GM11168 (cell line): ENCODE data around the gene LPAR4.
"Not testable (repeated sequence)": the region's sequence is repeated elsewhere in the genome, so short reads cannot be mapped to it uniquely, and the experiment has no call there.

Experiments used
- in situ Hi-C: fragments of 300-500 bp; cut with MboI; formaldehyde crosslinking; loops from one replicate; pipeline ENCODE4 v1.12.0; 2022; ENCODE audit warnings: low sequenced_read_pairs; ENCODE audit not compliant: unreplicated experiment

The LPAR4 gene, protein sequence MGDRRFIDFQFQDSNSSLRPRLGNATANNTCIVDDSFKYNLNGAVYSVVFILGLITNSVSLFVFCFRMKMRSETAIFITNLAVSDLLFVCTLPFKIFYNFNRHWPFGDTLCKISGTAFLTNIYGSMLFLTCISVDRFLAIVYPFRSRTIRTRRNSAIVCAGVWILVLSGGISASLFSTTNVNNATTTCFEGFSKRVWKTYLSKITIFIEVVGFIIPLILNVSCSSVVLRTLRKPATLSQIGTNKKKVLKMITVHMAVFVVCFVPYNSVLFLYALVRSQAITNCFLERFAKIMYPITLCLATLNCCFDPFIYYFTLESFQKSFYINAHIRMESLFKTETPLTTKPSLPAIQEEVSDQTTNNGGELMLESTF

DNA sequence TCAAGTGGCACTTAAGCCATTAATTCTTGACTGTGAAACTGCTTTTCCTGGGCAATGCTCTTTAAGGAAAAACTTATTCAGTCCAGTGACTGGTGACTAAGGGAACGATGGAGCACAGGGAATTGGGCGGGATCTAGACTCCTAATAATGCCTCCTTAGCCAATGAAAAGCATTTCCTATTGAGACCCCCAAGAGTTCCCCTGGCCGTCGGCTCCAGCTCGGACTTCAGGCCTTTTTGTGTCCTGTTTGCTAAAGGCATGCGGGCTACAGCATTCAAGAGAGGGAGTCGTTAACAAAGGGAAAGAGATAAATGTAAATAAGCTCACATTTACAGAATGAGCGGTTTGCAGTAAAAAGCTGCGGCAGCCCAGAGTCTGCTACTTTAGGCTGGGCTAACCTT lies at the start of gene LPAR4:
LPAR4 (plus strand) TSS at position 232 of the 400 bp plus-strand sequence. CDS start 7,150 bp downstream, outside the sequence.
- in situ Hi-C loops: no loop called here

DNA sequence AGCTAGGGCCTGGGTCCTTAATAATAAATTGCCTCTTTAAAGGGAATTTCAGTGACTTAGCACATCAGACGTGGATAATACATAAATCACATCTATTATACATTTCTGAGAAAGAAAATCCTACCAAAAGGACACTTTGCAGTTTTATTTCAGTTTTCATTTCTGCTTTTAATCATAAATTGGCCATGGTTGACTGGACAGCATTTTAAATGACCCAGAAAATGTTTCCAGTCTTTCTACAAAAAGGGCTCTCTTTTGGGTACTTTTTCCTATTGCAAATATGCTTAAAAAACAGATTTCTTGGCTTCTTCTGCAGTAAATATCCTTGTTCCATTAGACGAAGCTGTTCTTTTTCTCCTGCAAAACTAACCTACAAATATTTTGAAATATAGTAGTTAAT lies 41.4 kb upstream of the LPAR4 start:
- in situ Hi-C loops: no loop called here

DNA sequence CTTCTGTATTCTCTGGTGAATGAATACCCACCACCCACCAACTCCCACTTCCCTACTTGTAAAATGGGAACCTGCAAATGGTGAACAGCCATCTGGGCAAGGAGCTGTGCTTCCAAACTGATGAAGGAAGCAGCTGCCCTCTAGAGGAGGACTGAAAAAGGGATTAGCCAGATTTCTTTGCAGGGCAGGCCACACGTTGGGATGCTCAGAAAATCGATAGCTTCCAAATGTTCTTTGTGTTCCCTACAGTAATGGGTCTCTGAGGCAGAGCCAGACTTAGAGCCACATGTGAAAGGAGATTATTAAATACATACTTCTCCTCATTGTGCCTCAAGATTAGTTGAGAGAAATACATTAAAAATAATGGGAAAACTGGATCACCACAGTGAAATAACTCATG lies 39.3 kb upstream of the LPAR4 start:
- in situ Hi-C loops: no loop called here

DNA sequence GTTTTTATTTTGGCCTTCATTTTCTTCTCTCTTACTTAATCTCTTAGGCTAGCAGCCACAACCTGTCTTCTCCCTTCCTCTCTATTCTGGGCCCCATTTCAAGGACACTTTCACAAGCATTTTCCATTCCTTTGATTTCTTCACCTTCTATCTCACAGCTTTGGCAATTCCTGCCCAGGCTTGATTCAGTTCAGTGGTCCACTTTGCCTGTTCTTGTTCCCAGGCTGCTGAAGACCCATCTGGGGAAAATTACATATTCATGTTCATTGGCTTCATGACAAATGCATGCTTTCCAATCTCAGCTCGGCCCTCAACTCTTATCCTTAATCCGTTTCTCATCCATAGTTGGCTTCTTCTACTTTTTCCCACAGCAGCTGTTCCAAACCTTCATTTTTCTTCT lies 38.7 kb upstream of the LPAR4 start:
- in situ Hi-C loops: no loop called here

DNA sequence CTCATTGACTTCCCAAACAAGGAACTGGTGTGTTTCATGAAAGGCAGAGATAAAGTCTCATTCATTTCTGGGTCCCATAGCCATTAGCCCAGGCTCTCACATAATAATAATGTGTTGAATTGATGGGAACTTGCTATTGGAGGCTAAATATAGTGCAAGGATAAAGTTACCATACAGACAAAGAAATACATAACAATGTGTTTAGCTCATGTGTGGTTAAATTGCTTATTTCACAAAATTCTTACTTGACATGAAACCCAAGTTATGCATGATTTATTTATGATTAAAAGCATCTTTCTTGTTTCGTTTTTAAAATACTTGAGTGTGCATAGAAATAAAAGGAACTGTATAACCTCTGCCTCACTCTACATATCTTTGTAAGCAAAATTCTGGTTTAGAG lies 37.3 kb upstream of the LPAR4 start:
- in situ Hi-C loops: no loop called here

DNA sequence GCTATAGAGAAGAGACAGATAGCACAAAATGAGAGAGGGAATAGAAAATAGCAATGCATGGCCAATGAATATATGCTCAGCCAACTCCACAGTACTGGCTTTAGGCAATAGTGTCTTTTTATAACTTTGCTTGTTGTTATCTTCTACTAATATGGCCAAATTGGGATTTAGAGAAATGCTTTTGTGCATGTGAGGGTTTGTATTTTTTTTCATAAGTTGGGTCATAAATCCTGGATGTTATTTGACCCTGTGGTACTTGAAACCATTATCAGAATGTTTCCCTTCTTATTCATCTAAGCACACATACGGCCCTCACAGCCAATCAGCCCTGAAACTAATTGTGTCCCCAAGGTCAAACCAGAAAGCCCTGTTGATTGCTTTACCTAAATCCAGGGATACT lies 35.2 kb upstream of the LPAR4 start:
- in situ Hi-C loops: no loop called here

DNA sequence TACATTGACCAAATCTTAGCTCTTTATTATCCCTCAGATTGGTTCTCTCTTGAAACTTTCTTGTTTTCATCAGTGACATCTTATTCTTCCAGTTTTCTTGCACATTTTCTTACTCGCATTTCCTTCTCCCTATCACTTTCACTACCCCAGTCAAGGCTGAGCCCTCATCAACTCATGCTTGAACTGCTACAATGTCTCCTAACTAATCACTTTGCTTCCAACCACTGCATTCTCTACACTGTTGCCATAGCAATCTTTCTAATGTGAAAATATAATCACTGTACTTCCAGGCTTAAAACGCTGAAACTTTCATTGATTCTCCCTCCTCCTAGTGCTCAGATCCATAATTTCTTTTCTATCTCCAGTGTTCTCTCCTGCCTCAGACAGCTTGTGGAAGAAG lies 22.2 kb upstream of the LPAR4 start:
- in situ Hi-C loops: no loop called here

DNA sequence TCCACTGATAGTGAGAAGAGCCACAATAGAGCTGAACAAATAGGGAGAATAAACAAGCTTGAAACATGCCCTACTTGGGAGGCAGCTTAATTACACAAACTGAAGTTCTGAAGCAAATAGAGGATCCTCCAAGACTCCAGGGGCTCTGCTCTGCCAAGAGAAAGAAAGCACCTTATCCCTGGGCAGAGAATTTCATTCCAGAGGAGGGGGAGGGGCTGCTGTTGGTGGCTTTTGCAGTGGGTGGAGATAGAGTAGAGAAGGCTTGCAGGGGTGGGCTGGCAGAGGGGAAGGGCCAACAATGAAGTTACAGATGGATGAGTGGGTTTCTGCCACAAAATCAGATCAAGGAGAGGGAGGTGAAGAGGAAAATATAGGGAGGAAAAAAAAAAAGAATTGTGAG lies 1.0 kb upstream of the LPAR4 start:
- in situ Hi-C loops: no loop called here

DNA sequence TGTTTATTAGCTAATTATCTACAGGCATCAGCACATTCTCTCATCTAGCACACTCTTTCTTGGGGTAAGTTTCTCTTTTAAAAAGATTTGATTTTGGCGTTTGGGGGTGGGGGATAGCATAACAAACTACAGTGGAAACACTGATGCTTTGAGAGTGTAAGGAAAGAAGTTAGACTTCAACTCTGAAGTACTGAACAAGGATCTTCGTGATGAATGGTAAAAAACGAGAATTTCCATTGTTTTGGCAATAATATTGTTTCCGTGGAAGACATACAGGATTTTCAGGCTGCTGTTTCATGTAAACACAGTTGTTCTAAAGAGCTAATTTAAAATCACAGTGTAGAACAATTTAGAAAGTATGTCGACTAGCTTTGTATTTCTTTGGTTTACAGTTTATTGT lies 451 bp downstream of the LPAR4 start:
- in situ Hi-C loops: no loop called here

DNA sequence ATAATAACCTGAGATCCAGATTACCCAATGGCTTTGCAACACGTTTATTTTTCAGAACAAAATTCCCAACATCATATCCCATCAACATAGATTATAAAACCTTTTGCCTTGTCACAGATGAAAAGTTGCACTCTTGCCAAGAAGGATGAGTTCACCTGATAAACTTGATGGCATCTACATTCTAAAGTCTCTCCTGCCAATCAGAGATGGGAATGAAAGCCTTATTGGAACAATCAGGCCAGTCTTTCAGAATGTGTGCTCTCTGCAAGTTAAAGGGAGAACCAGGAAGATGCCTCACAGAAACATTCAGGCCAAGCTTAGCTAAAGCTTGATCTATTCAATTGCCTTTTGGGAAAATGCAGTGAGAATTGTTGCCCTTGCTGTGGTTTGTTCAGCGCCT lies 1.3 kb downstream of the LPAR4 start:
- in situ Hi-C loops: no loop called here

DNA sequence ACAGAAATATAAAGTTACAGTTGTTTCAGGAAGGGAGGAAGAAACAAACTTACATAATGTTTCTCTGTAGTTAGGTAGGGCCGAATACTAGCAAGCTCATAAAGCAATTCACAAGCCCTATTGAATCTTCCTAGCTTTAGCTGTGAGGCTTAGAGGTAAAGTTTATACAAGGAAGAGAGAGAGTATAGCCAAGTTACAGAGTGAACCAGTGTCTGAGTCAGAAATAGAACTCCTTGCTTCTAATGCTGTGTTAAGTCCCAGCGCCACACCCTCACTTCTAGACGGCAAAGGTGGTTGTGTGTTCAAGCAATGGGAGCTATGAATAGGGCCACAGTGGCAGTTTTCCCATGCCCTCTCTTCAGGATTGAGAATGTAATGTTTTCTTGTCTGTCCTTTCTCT lies 6.1 kb downstream of the LPAR4 start:
- in situ Hi-C loops: no loop called here

DNA sequence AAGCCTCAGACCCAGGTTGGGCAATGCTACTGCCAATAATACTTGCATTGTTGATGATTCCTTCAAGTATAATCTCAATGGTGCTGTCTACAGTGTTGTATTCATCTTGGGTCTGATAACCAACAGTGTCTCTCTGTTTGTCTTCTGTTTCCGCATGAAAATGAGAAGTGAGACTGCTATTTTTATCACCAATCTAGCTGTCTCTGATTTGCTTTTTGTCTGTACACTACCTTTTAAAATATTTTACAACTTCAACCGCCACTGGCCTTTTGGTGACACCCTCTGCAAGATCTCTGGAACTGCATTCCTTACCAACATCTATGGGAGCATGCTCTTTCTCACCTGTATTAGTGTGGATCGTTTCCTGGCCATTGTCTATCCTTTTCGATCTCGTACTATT lies 7.4 kb downstream of the LPAR4 start:
- in situ Hi-C loops: no loop called here

DNA sequence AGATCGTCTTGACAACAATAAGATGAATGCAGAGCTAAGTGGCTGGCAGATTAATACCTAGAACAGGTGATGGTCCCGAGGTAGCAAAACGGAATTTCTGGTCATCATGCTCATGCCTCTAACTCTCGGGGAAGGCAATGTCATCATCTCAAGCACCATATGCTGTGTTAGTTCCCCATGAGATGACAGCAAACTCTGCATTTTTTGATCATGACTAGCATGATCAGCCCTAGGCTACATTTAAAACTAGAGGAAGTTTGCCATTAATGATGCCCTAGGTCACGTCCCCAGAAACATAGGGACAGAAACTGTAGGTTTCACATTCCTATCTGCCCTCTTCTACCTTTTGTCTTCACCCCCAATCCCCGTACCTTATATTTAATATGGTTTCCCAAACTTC lies 11.6 kb downstream of the LPAR4 start:
- in situ Hi-C loops: no loop called here

DNA sequence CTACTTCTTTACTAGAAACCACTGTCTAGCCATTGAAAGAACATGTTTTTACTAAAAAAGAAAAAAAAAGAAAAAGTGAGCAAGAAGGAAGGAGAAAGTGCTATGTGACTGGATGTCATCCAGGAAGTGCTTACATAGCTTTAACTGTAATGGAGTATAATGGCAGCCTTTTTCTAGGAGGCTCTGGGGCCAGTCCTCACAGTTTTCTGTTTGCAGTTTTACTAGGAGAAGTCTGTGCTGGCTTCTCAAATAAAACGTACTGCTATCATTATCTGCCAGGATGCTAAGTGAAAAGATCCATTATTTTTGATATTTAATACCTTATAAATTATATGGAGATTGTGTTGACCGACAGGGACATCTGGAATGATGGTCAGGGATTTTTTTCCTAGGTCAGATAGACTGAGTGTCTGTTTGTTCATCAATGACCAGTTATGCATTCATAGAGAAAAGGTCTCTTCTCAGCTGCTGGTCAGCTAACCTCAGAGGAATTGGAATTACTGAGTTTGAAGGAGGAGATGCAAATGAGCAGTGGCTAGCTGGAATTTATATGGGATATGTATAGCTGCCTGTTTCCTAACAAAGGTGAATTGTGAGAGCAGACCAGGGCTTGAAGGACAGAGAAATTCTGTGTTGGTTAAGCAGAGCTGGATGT lies 21.7 kb downstream of the LPAR4 start:
- in situ Hi-C loops: no loop called here

DNA sequence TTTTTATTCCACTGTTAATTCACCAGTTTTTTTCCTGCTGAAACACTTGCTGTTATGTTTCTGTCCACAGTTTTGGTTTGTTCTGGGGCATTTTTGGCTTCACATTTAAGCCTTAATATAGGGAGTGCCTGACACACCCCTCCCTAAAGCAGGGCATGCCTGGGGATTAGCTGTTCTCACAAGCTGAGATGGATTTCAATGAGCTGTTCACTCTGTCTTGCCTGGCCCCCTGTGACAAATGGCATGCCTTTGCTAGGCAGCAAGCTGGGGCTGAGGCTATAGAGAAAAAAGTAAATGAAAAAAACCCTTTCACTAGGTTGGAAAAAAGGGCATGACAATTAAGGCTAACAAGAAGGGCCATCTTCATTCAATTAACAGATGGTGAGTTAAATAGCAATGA lies 22.4 kb downstream of the LPAR4 start:
- in situ Hi-C loops: no loop called here

DNA sequence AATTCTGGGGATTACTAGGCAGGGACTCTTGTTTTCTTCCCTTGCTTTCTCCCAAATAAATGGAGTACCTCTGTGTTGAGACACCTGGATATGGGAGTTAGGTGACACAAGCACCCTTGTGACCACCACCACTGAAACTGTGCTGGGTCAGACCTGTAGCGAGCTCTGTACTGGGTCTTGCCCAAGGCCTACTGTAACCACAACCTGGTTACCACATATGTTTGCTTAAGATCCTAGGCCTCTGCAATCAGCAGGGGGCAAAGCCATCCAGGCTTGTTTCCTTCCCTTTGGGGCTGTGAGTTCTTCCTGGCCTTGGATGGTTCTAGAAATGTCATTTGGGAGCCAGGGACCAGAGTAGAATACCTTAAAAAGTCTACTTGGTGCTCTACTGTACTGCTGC lies 49.4 kb downstream of the LPAR4 start:
- in situ Hi-C loops: no loop called here

DNA sequence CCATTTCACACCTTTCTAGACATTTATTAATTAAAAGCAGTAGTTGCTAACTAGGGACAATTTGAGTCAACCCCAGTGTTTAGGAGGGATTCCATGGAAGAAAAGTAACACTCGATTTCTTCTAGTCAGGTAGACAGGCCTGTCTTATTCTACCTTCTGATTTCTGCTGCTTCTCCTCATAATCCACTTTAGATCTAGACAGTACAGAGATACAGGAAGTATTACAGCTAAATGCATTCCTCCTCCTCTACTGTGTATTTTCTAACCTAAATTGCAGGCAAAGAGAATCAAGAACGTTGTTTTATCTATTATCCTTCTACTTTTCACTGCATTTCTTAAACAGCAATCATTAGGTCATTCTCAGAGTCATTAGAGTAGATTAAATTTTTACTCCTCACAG lies 52.6 kb downstream of the LPAR4 start:
- in situ Hi-C loops: no loop called here

DNA sequence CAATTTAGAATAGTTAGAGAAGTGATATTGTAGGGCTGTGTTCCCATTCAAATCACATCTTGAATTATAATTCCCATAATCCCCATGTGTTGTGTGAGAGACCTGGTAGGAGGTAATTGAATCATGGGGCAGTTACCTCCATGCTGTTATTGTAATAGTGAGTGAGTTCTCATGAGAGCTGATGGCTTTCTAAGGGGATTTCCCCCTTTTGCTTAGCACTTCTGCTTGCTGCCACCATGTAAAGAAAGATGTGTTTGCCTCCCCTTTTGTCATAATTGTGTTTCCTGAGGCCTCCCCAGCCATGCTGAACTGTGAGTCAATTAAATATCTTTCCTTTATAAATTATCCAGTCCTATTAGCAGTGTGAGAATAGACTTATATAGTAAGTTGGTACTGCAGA lies 53.2 kb downstream of the LPAR4 start:
- in situ Hi-C loops: no loop called here

DNA sequence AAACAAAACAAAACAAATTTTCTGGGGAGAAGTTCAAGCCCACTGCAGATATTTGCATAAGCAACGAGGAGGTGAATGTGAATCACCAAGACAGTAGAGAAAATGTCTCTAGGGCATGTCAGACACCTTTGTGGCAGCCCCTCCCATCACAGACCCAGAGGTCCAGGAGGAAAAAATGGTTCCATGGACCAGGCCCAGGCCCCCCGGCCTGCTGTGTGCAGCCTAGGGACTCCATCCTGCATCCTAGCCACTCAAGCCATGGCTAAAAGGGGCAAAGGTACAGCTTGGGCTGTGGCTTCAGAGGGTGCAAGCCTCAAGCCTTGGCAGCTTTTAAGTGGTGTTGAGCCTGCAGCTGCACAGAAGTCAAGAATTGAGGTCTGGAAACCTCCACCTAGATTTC lies 54.0 kb downstream of the LPAR4 start:
- in situ Hi-C loops: no loop called here

DNA sequence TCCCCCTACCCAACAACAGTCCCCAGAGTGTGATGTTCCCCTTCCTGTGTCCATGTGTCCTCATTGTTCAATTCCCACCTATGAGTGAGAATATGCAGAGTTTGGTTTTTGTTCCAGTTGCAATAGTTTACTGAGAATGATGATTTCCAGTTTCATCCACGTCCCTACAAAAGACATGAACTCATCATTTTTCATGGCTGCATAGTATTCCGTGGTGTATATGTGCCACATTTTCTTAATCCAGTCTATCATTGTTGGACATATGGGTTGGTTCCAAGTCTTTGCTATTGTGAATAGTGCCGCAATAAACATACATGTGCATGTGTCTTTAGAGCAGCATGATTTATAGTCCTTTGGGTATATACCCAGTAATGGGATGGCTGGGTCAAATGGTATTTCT lies 55.0 kb downstream of the LPAR4 start:
- in situ Hi-C loops: not testable (repeated sequence)
